GM18867 (cell line): ENCODE data around the gene RERE.

Experiments
- ATAC-seq: cut with Tn5 transposase; IDR thresholded peaks from one replicate; pipeline ENCODE4 v1.9.1; 2021; ENCODE audit warnings: mild to moderate bottlenecking, moderate library complexity; ENCODE audit not compliant: unreplicated experiment

Gene RERE

DNA sequence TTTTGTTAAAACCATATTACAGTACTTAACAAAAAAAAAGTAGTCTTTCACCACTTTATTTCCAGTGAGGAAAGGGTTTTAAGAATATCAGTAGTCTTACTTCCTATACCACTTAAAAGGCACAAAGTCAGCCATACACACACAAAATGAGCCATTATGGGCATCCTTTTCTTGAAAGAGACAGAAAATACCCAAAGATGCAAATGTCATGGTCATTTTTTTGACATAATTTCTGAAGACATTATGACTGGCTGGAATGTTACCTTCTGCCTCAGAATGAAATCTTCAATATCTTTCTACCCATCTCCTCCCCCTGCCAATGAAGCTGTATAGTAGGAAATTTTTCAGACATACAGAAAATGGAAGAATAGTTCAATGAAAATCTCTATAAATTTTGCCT, 261.9 kb downstream of the RERE start:
- ATAC-seq: no peak

DNA sequence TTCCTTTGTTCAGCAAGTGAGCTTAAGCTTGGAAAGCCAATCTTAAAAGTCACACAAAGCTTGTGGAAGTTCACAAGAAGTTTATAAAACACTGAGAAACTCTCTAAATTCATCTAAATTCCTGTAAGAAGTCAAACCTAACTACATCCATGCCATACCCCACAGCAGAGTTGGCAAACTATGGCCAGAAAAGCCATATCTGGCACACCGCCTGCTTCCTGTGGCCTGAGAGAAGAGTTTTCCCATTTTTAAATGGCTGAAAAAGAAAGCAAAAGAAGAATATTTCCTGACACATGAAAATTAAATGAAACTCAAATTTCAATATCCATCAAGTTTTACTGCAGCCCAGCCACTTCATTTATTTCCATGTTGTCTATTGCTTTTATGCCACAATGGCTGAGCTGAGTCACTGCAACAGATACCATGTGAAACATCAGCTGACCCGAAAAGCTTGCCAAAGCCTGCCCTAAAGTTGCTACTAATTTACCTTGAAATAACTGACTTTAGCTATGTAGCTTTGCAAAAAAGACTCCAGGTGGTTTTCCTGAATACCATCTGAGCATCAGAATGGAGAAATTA, 262.4 kb downstream of the RERE start:
- no peak for ATAC-seq

DNA sequence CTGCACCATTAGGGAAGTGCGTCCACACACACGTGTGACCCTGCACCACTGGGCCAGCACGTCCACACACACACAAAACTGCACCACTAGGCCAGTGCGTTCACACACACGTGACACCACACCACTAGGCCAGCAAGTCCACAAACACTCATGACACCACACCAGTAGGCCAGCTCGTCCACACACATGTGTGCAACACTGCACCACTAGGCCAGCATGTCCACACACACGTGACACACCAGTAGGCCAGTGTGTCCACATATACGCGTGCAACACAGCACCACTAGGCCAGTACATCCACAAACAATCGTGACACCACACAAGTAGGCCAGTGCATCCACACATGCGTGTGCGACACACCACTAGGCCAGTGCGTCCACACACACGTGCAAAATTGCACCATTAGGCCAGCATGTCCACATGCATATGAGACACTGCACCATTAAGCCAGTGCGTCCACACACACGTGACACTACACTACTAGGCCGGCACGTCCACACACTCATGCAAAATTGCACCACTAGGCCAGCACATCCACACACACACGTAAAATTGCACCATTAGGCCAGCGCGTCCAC, 264.5 kb downstream of the RERE start:
- ATAC-seq: no peak

DNA sequence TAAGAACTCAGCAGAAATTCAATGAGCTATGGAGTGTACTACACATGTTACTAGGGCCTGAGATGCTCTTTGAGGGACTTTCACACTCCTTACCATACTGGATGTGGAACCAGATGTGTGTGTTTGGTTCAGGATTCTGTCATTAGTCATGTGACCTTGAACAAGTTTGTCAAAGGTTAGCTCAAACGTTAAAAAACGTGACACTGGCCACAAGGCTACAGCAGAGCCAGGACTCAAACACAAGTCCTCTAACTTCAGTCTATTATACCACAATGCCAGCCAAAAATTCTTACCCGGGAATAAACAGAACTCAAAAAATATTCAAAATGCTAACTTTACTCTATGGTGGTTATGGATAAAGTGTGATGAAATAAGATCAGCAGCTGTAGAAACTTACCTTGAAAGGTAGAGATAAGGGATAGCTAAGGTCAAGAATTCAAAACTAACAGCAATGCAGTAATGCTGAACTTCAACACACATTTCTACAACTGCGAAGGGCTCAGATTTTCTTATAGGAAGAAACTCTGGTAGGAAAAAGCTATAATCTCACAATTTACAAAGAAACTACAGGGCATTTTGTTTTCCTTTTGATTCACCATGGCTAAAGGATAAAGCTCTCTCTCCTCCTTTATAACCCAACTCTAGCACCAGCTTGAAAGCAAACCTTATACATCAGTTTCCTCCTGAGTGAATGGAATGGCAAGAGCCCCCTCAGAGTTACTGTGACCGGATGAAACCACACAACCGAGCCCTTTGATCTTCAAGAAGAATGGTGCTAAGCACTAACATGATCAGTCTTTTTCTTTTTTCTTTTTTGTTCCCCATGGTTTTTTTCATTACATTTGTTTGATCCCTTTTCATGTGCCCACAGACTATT, 265.6 kb downstream of the RERE start:
- ATAC-seq: no peak

DNA sequence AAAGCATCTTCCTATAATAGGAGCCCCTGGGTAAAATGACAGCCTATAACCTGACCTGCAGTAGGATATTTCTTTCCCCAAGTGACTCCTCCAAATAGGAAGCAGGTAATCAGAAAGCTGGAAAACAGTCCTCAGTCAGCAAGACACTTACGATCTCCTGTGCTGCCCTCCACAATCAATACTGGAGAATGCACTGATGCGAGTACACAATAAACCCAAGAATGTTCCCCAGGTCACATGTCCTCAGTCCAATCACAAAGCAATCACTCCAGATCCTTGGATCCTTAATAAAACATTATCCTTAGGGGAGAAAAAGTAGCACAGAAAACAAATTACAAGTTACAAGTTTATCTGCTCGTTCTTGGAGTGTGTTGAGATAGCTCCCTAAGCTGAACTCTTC, 266.4 kb downstream of the RERE start:
- no peak for ATAC-seq

DNA sequence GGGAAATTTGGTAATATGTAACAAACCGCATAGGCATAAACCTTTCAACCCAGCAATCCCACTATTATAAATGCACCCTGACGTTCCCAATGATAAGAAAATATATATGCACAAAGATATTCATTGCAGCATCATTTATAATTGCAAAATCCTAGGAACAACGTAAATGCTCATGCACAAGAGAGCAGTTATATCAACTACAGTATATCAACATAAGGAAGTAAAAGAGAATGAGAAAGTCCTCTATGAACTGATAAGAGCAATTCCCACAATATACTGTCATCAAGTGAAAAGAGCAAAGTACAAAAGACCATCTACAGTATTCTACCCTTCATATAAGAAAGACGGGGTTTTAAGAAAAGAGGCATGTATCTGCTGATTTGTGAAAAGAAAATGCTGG, 269.6 kb downstream of the RERE start:
- ATAC-seq: no peak

DNA sequence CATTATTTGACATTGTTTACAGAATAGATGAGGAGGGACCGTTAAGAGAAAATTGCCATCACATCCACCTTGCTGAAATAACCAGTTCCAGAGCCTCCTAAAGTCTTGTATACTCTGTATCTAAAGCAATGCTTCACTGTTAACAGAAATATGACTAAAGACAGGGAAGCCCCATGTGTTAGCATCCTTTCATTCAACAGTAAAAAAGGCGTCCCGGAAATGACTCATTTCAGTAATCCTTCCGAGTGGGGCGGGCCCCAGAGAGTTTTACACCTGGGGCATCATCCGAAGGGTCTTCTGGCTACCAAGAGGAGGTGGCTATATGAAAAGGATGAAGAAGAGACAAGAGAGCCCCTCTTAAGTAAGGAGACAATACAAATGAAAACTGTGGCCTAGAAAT, 272.4 kb downstream of the RERE start:
- ATAC-seq: no peak

DNA sequence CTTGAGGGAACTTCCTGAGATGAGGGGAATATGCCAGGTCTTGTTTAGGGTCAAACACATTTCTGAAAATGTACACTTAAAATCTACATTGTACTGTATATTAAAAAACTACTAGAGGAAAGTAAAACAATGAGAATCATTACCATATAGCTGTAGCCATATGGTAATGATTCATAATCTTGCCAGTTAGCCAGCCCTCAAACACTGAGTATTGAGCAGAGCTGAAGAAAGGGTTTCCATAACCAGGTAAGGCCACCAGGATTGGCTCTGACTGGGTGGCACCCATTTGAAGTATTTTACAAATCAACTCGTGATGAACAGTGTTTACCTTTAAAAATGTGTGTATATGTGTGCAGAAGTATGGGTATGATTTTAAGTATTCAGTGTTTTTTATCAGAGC, 272.8 kb downstream of the RERE start:
- no peak for ATAC-seq

DNA sequence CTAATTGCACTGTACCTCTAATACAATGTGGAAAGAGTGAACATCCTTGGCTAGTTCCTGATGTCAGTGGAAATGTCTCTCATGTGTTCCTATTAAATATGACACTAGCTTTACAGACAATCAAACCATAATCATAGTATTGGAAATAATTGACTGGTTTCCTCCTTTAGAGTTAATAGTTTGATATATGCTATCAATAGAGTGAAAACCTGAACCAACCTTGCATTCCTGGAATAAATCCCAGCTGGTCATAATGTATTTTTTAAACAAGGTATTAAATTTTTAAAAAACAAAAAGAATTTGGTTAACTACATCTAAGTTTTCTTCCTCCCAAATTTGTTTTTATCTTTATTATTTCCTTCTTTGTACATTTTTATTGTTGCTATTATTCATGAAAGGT, 273.5 kb downstream of the RERE start:
- ATAC-seq: no peak

DNA sequence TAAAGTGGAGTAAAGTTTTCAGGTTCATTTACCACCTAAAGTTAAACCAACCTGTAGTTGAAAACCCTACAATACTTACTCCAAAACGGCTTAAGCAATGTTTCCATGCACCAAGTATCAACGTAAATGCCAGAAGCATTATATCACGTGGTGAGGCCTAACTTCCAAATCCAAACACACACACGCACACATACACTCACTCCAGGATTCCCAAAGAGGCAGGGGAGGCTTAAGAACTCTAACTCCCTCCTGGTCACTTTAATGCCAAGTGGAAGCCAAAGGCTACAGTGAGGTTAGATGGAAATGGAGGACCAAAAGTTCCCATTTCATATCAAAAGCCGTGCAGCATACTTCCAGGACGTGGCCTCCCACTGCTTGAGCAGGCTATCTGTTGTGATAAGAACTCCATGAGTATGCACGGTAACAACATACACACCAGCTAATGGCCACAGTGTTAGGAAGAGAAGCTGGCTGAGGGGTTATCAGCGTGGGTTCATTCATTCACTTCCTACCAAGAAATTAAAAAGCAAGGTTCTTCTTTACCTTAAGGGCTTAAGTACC, 275.4 kb downstream of the RERE start:
- no peak for ATAC-seq

DNA sequence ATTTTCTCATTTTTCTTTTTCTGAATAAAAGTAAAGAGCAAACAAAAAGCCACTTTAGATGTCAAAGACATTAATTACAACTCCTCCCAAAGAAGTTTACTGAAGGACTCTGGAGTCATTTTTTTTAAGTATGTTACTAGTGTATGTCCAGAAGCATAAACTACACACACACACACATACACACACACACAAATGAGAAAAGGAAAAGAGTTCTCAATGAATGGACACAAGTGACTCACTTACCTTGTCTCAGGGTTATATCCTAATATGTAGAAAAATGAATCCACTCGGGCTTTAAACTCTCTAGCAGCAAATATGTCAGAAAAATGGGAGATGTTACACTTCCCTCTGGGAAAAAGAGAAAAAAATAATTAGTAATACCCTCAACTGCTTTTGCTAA, 276.5 kb downstream of the RERE start:
- no peak for ATAC-seq

DNA sequence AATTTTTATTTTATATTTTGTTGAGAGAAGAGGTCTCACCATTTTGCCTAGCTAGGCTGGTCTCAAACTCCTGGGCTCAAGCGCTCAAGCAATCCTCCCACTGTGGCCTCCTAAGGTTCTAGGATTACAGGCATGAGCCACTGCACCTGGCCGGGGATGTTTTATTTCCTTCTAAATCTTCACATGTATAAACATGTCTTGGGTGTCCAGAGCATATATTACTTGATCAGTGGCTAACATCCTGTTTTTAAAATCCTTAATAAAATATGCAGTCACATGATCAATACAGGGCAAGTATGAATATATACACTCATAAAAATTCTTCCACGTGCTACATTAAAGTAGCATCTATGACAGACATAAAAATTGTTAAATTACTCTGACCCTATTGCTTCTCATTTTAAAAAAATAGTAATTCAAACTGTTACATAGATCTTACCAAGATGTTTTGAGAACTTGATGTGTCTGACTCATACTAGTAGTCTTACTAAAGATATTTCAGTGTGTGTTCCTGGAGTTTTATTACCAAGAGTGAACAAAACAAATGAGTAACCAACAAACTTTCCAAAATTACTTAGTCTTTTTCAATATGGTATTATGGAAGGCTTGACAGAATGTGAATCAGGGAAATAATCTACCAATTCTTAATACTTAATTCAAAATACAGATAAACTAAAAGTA, 277.0 kb downstream of the RERE start:
- no peak for ATAC-seq

DNA sequence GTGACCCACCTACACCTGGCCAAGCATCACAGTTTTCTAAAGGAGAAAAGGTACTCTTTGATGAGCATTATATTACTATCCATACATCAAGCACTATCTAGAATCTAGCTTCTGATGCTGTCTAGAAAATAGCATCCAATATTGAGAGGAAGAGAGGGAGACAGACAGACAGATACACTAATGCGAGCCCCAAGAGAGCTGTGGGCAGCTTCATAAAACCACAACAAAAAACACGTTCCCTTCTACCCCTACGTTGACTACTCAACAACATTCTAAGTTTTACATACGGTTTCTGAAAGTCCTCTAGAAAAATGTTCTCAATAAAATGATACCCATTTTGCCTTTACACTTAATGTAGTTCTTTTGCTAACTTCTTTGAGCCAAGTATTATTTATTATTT, 277.8 kb downstream of the RERE start:
- ATAC-seq: no peak

DNA sequence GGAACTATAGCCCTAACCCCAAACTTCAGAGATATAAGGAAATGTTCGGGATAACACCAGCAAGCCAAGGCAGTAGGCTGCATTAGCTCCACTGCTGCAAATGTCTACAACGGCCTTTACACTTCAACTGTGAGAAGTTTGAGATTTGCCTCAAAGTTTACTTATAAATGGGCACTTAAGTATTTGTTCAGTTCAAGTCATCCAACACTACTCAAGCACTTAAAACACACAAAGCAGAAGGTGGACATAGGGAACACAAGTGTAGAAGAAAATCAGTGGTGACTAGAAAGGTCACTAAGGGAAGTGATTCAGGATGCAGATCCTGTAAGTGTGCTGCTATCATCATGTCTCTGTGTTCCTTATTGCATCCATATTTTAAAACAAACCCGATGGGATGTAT, 278.9 kb downstream of the RERE start:
- no peak for ATAC-seq

DNA sequence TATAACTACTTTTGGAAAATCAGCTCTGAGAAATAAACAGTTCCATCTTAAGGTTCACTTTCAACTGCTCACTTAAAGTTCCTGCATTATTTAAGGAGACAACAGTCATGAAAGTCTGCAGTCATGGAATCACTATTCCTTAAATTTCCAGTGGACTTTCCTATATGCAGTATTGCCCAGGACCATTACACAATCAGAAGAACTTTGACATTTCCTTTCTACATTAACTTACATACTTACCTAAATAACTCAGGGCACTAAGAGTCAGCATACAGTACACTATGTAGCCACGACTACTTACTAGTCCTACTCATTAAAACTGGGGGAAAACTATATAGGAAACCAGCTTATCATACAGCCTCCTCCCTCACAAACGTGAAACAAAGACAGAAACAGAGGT, 279.4 kb downstream of the RERE start:
- ATAC-seq: no peak

DNA sequence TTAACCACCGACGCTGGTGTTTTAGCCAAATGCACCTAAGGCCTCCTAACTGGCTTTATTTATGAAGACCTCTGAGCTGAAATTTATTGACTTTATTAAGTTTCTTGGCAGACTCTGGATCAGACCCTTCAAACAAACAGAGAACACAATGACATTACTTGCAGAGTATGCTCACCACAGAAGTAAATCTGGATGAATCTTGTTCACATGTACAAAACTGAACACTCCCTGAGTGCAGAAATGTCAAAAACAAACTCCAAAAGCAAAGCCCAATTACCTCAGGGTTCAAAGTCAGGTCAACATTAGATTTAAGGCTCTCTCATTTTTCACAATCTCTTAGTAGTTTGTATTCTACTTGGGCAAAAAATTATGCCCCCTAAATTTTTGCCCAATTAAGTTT, 280.9 kb downstream of the RERE start:
- ATAC-seq: no peak

DNA sequence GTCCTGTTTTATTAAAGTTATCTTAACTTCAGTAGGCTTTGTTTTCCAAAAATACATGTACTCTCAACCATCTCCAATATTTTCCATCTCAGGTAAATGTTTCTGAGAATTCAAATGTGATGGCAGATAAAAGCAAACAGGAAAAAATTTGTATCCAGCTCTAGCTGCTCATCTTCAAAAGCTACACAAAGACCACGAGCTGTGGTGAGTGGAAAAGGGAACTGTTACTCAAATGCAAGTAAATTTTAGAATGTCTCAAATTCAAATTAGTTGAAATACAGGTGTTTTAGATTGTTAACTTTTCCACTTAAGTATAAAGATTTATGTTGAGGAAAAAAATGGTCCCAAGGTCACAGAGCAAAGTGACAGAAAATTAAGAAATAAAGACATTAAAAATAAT, 283.5 kb downstream of the RERE start:
- ATAC-seq: no peak

DNA sequence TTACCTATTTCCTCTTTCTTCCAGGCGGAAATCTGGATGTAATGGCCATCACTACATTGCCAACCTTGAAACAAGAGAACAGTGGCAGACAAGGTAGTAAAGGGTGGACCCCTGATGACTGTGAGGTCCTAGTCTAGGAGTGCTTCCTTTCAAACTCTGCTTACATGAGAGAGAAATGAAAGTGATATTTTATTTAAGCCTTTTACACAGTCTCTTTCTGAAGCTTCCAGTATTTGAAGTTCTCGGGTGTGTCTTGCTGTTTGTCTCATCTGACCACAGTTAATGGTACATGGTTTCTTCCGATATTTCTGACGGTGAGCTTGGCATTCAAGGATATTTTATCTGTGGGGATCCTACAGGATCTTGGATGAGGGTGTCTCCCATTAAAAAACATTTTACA, 284.3 kb downstream of the RERE start:
- ATAC-seq: peak; percentile 75

DNA sequence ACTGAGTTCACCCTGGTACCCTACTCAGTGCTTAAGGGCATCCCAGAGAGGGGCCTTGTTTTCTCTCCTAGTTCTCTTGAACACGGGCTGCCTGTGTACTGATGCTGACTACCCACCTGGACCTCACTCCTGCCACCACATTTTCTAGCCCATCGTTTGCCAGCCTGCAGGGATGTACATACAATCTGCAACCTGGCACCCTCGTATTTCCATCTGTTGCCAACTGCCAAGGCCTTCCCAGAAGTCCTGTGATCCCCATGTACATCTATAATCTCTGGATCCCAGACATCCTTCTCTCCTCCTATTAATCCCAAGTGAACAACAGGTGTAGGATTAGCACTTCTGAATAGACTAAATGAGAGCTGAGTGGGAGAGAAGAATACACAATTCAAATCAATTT, 287.5 kb downstream of the RERE start:
- no peak for ATAC-seq

DNA sequence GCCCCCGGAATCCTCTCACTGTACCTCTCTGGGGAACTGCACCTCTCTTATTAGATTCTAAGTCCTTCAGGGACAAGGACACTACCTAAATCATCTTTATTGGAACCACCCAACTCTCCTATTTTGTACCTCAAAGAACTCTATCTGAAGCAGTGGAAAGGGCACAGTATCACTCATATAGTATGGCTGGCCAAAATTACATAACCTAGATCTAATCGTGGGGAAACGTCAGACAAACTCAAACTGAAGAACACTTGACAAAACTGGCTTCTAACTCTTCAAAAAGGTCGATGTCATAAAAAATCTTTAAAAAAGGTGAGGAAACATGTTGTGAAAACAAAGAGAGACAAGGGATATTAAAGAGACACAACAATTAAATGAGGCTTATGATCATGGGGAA, 289.5 kb downstream of the RERE start:
- ATAC-seq: no peak

DNA sequence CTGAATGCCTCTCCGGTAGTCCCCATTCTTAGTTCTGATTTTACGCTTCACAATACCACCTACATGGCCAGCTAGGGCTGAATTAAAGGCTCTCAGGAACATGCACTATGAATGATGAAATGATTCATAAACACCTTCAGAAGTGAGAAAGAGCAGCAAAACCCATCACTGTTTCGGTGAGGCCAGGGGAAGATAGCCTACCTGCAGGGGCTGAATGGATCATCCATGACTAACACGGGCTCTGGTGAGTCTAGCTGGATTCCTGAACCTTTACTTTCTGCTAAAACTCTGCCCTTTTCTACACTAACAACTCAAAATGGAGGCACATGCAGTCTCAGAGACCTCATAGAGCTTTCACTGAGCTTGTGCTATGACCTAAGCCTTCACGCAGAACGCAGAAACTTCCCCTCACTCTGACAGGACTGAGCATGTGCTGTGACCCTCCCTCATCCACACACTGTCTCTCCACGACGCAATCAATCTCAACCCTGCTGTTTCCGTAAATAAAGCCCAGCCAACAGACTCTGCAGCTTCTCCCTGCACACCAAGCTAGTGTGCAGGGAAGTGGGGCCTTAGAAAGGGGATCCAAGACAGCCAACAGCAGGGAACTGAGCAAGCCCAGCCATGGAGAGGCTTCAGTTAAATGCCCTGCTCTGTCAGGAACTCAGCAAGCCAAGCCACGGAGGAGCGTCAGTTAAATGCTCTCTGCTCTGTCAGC, 291.7 kb downstream of the RERE start:
- peak; percentile 55 for ATAC-seq
